GM03348 (cell line): ENCODE results near the gene TSPAN4.
A peak's percentile ranks its signal among the peaks of the same experiment; 100 is the strongest.

Source experiments
- DNase-seq: peaks from one replicate; pipeline ENCODE4 v3.0.0; 2012; ENCODE audit warnings: low spot score

TSPAN4 gene

GRCh38 chr11:804599-804964, 38.1 kb upstream of the TSPAN4 start:
- DNase-seq = no peak

GRCh38 chr11:808427-809286, 34.0 kb upstream of the TSPAN4 start:
- DNase-seq = peak; percentile 84

DNA sequence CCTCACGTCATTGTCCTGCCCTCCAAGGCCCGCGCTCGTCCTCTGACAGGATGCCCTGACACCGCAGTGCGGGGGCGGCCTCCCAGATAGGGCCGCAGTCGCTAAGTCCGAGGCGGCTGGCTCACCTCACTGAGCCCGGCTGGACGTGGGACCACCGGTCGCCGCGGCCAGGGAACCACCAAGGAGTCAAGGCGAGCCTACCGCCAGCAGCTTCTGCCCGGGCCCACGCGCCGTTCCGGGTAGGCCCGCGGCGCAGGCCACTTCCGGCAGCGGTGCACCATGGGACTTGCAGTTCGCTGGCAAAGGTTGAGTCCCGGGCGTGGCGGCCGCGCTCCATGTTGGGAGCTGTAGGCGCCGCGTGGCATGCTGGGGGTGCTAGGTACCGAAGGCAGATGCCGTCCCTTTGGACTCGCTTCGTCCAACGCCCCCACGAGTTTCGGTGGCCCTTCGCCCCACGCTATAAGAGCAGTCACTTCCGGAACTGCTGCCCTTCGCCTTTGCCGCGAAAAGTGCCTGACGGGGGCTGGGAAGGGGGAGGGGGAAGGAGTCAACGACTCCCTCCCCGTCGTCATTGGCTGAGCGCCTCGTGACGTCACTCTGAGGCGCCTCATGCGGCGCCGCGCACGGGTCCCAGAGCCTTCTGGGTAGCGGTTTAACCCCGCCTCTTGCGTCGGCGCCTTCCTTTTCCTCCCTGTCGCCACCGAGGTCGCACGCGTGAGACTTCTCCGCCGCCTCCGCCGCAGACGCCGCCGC, 33.2 kb upstream of the TSPAN4 start, which contains the start of gene RPLP2:
Gene RPLP2 (plus strand): TSS at position 681 of the 753 bp plus-strand sequence. CDS start 268 bp downstream, outside the sequence.
- peak; percentile 96 for DNase-seq

DNA sequence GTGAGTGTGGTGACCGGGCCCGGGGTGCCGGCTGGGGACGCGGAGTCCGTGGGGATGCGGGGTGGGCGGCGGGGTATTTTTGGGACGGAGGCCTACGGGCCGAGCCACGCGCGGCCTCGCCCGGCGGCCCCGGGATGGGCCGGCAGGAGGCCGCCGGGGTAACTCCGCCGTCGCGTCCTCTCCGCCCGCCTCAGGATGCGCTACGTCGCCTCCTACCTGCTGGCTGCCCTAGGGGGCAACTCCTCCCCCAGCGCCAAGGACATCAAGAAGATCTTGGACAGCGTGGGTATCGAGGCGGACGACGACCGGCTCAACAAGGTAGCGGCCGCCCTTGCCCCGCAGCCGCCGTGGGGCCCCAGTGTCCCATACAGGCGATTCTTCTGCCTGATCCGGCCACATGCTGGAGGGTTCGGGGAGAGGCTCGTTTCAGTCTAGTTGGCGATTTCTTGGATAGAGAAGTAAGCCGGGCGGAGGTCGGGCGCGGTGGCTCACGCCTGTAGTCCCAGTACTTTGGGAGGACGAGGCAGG, 32.5 kb upstream of the TSPAN4 start:
- no peak for DNase-seq

- DNase-seq = no peak
Measured at GRCh38 chr11:811446-812245, 31.0 kb upstream of the TSPAN4 start.

- DNase-seq = no peak
Measured at GRCh38 chr11:812390-812789, 30.3 kb upstream of the TSPAN4 start.

DNA sequence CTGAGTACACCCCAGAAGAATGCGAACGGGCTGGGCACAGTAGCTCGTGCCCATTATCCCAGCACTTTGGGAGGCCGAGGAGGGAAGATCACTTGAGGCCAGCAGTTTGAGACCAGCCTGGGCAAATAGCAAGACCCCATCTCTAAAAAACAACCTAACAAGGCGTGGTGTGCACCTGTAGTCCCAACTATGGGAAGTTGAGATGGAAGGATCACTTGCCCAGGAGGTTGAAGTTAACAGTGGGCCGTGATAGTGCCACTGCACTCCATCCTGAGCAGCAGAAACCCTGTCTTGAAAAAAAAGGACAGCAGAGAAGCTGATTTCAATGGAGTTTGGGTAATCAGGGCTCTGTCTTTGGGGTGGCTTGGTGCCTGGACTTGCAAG, 29.6 kb upstream of the TSPAN4 start:
- DNase-seq = no peak

DNA sequence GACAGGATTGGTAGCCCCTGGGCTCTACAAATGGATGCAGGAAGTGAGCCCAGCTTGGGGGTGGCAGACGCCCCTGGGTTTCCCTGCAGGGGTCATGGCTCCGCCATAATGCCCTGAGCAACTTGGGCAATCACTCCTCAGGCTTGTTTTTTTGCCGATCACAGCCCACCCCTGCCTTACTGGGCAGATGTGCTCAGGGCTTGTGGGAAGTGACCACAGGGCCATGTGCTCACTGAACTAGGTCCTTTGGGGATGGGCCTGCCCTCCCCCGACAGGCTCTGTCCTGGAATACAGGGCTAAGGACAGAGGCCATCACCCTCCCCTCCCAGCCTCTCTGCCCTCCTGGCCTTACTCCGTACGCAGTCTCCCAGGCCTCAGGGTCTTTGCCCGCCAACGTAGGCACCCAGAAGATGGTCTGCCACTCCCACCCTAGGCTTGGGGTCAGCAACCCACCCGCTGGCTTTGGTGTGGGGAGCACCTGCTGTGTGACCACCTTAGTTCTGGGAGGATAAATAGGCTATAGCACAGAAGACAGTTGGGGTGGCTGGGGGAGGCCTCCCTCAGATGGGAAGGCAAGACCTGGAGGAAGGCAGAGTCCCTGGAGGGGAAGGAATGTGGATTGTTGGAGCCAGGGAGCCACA, 29.1 kb upstream of the TSPAN4 start:
- DNase-seq = no peak

DNA sequence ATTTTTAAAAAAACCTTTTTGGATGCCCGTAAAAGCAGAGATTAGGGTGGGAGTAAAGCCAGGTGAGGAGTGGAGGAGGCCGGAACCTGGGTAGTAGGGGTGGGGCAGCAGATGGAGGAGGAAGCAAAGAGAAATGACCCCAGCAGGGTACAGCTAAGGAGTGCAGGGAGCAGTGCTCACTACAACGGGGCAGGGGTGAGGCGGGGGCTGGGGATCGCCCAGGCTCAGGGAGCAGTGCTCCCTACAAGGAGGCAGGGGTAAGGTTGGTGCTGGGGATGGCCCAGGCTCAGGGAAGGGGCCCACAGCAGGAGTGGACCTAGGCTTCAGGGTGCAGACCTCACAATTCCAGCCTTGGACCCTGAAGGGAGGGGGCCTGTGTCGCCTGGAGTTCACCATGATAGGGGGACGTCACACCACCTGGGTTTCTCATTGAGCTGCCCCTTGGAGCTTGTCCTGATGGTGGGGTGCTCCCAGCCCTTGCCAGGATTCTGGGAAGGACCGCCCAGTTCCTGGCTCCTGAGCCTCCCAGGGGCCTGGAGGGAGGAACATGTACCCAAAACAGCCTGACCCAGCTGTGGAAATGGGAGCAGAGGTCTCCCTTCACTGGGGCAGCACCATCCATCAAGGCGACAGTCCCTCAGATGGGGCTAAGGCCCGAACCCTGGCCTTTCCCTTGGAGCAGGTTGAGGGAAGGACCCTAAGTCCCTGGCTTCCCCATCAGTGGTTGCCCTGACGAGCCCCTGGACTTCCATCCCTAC, 26.8 kb upstream of the TSPAN4 start:
- DNase-seq = no peak

GRCh38 chr11:816433-816779, 26.2 kb upstream of the TSPAN4 start:
- DNase-seq = no peak

DNA sequence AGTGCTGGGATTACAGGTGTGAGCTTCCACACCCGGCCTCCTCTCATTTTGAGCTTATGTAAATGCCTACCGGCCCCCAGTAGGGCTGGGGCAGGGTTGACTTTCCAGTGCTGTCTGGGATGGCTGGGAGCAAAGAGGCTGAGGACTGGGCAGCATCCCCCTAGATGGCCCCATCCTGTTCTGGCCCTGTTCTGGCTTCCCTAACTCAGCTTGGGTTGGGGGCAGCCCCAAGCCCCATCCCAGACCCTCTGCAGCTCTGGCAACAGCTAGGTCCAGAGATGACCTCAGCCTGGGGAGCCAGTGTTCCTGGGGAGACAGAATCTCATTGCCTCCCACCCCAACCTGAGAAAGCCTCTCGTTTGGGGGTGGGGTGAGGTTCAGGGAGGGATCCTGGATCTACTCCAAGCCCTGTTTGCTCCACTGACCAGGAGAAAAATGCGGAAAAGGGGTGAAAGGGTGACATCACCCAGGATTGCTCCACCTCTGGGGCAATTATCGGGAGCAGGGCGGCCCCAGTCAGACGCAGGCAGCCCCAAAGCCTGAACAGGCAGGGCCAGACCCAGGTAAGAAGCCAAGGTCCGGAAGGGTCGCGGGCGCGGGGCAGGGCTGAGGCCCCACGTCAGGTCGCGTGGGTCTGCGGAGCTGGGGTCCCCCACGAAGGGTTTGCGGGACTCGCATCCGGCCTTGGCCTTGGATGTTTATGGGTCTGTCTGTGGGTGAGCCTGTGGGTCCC, 24.1 kb upstream of the TSPAN4 start, which contains the start of gene PNPLA2:
Gene PNPLA2 (plus strand): TSS at position 519 of the 733 bp plus-strand sequence. CDS start 805 bp downstream, outside the sequence.
- peak; percentile 81 for DNase-seq

GRCh38 chr11:819129-819931, 23.3 kb upstream of the TSPAN4 start:
- peak; percentile 96 for DNase-seq

- DNase-seq = peak; percentile 74
Measured at GRCh38 chr11:819943-820649, 22.6 kb upstream of the TSPAN4 start.

GRCh38 chr11:820655-821511, 21.8 kb upstream of the TSPAN4 start:
- peak; percentile 82 for DNase-seq

- no peak for DNase-seq
Measured at GRCh38 chr11:821512-822371, 20.9 kb upstream of the TSPAN4 start.

DNA sequence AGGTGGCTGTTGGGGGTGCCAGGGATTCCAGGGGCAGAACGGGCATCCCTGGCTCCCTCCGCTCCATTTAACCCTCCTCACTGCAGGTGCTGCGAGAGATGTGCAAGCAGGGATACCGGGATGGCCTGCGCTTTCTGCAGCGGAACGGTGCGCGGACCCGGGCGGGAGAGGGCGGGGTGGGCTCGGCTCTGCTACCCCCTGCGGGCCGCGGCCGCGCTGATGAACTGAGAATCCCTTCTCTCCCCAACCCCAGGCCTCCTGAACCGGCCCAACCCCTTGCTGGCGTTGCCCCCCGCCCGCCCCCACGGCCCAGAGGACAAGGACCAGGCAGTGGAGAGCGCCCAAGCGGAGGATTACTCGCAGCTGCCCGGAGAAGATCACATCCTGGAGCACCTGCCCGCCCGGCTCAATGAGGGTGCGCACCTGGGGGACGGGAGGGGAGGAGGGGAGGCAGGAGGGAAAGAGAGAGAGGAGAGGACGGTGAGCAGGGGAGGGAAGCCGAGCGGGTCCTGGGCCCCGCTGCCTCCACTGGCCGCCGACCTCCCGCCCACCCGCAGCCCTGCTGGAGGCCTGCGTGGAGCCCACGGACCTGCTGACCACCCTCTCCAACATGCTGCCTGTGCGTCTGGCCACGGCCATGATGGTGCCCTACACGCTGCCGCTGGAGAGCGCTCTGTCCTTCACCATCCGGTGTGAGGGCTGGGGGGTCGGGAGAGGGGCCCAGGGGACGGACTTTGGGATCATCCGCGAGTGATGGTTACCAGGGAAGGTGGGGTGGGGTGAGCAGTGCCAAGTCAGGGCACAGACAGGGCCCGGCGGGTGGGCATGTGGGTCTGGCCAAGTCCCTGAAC, 19.0 kb upstream of the TSPAN4 start:
- no peak for DNase-seq
